Measurements from ENCODE around the gene INPP5K.

DNA sequence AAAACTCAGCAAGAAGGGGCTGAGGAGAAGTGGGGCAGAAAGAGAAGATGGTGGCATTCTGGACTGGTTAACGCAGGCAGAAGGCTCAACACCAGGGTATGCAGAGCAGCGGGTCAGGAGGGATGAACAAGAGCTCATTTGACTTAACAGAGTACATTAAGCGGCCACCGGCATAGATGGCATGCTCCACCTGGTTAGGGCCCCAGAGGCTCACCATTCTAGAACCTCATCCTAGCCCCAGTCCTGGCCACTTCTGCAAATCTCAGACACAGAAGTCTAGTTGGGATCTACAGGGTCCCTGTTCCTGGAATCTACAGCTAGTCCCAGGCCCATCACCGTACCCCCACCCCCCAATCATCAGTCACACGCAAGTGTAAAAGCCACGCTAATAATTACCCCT lies 22.2 kb downstream of the INPP5K start:
- TF ChIP-seq, protein P1, sequence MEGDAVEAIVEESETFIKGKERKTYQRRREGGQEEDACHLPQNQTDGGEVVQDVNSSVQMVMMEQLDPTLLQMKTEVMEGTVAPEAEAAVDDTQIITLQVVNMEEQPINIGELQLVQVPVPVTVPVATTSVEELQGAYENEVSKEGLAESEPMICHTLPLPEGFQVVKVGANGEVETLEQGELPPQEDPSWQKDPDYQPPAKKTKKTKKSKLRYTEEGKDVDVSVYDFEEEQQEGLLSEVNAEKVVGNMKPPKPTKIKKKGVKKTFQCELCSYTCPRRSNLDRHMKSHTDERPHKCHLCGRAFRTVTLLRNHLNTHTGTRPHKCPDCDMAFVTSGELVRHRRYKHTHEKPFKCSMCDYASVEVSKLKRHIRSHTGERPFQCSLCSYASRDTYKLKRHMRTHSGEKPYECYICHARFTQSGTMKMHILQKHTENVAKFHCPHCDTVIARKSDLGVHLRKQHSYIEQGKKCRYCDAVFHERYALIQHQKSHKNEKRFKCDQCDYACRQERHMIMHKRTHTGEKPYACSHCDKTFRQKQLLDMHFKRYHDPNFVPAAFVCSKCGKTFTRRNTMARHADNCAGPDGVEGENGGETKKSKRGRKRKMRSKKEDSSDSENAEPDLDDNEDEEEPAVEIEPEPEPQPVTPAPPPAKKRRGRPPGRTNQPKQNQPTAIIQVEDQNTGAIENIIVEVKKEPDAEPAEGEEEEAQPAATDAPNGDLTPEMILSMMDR (IDR thresholded peaks at IDR 0.05; ENCODE audit: low read depth, low read length, poor library complexity, severe bottlenecking): no peak
- no peak for TF ChIP-seq EZH2phosphoT487 (IDR thresholded peaks at IDR 0.05; ENCODE audit: borderline replicate concordance, low read length)

All from DOHH2 (cell line).